ENCODE measurements around the gene GREM1. TPM values are rescaled to one million over a fixed set of nuclear protein-coding genes. Genes with fewer than 3 reads are reported as not detected.

The GREM1 gene
- total and polyA plus RNA-seq, 2 donors (not counting 3 experiments of a cell fraction or from before 2014, with no cell fraction given), result not detected

GRCh38 chr15:32735989-32736700 is 18.3 kb downstream of the GREM1 start:
- no peak overlapping the region for H3K9ac ChIP-seq (replicated peaks; ENCODE audit: extremely low read depth, insufficient read depth, low read length)
- TF ChIP-seq MYC (IDR thresholded peaks at IDR 0.05; ENCODE audit: low read depth, low read length), result no peak
- no peak for TF ChIP-seq JUN (IDR thresholded peaks at IDR 0.05; ENCODE audit: borderline replicate concordance, insufficient read depth, insufficient read length, low read depth)
- no peak for TF ChIP-seq POLR2A (IDR thresholded peaks at IDR 0.05; ENCODE audit: low read depth, low read length)
- TF ChIP-seq MAX (IDR thresholded peaks at IDR 0.05; ENCODE audit: insufficient read depth, insufficient read length), result no peak
- no peak for TF ChIP-seq CTCF (IDR thresholded peaks at IDR 0.05; ENCODE audit: extremely low read depth in 1 of 2, insufficient read depth in 1 of 2, low read depth in 1 of 2, low read length in 2 of 2)
- no peak for TF ChIP-seq GATA2 (IDR thresholded peaks at IDR 0.05; ENCODE audit: insufficient read depth, insufficient read length, low read depth, low read length)
- no peak for TF ChIP-seq FOS (IDR thresholded peaks at IDR 0.05; ENCODE audit: borderline replicate concordance, insufficient read depth, low read length)
- no peak for TF ChIP-seq EZH2 (IDR thresholded peaks at IDR 0.05; ENCODE audit: borderline replicate concordance, low read depth, low read length, severe bottlenecking)
- no peak for TF ChIP-seq POLR2AphosphoS5 (IDR thresholded peaks at IDR 0.05; ENCODE audit: insufficient read depth, low read depth, low read length)
- POLR2A ChIA-PET, result no interaction called here
- H3K9me1 ChIP-seq (replicated peaks; ENCODE audit: control insufficient read depth, extremely low read depth, insufficient read depth, low read length), result no peaks in the 10 kb centered on the region
- no peak overlapping the region for H3K4me2 ChIP-seq (ENCODE audit: insufficient read depth, low read length)
- H4K20me1 ChIP-seq (replicated peaks; ENCODE audit: control insufficient read depth, extremely low read depth, insufficient read depth, low read length), result no peaks in the 10 kb centered on the region
- no peak overlapping the region for H3K4me3 ChIP-seq (replicated peaks in 1 of 3; ENCODE audit: insufficient read depth in 1 of 3, low read depth in 1 of 3, low read length in 3 of 3)
- intact Hi-C loops (cut with micrococcal nuclease), result loop anchor here (10.0 kb wide), 1 partner anchor 61 kb away; no protein-coding TSS in a partner anchor
- H2AFZ ChIP-seq (ENCODE audit: low read depth, low read length), result no peak overlapping the region
- peaks cover 17 to 42% of the 10 kb centered on the region in 2 experiments for H3K27me3 ChIP-seq (ENCODE audit: control insufficient read depth in 2 of 2, insufficient read depth in 2 of 2, low read length in 2 of 2)
- no peaks in the 10 kb centered on the region for H3K9me3 ChIP-seq (replicated peaks; ENCODE audit: control insufficient read depth, insufficient read depth, low read length)
- no peaks in the 10 kb centered on the region for H3K4me1 ChIP-seq (ENCODE audit: control insufficient read depth, extremely low read depth, insufficient read depth, low read length)
- FAIRE-seq, result no peak
- BruUV-seq (replicated peaks), result no TSS peak
- CTCF ChIA-PET, result interaction anchor here (0.9 to 1.3 kb wide), 4 partner anchors 8 to 200 kb away, joined by 3 to 5 read pairs (median 3); no protein-coding TSS in a partner anchor
- no peaks in the 10 kb centered on the region for H3K36me3 ChIP-seq (ENCODE audit: control insufficient read depth in 2 of 2, extremely low read depth in 1 of 2, insufficient read depth in 2 of 2, low read length in 2 of 2)
- H3K79me2 ChIP-seq (ENCODE audit: control insufficient read depth, insufficient read depth, low read length), result no peaks in the 10 kb centered on the region
- no peak overlapping the region for H3K27ac ChIP-seq (ENCODE audit: insufficient read depth, low read depth, low read length)
- dilution Hi-C loops (cut with MboI; ENCODE audit: extremely low pct_ligation_motif_present, low sequenced_read_pairs), result no loop called here
- DNase-seq (ENCODE audit: low read depth, low spot score), result no peak

All from endothelial cell of umbilical vein (primary cell).